MM.1S (cell line): ENCODE data around the gene TTC34.

Source experiments
- DNase-seq: peaks from one replicate; pipeline ENCODE4 v3.0.0-alpha.2; 2015
- H2AFZ ChIP-seq: fragments of 300-600 bp; sonication (generic); 2 replicates; pipeline ENCODE4 v1.6.0; 2016; ENCODE audit warnings: antibody characterized with exemption, low read length
- H3F3A ChIP-seq: fragments of 300-600 bp; sonication (generic); 2 replicates; pipeline ENCODE4 v1.6.1; 2016; ENCODE audit warnings: mild to moderate bottlenecking, antibody characterized with exemption, low read length, moderate library complexity, mixed read lengths; ENCODE audit not compliant: insufficient read depth
- H3K27ac ChIP-seq: fragments of 300-600 bp; sonication (generic); 2 replicates; pipeline ENCODE4 v1.5.1; 2016; ENCODE audit warnings: mild to moderate bottlenecking, low read length
- H3K27me3 ChIP-seq: fragments of 300-600 bp; sonication (generic); replicated peaks from 2 replicates; pipeline ENCODE4 v1.6.0; 2016; ENCODE audit warnings: low read length; ENCODE audit not compliant: insufficient read depth
- H3K36me3 ChIP-seq: fragments of 300-600 bp; sonication (generic); replicated peaks from 2 replicates; pipeline ENCODE4 v1.6.1; 2016; ENCODE audit warnings: mild to moderate bottlenecking, low read length, mixed read lengths; ENCODE audit not compliant: insufficient read depth
- H3K4me1 ChIP-seq: fragments of 300-600 bp; sonication (generic); 2 replicates; pipeline ENCODE4 v1.6.1; 2016; ENCODE audit warnings: low read length, mixed read lengths
- H3K4me2 ChIP-seq: fragments of 300-600 bp; sonication (generic); 2 replicates; pipeline ENCODE4 v1.6.0; 2016; ENCODE audit warnings: low read depth, low read length
- H3K4me3 ChIP-seq: fragments of 300-600 bp; sonication (generic); 2 replicates; pipeline ENCODE4 v1.5.1; 2016; ENCODE audit warnings: low read length, mixed read lengths
- H3K79me2 ChIP-seq: fragments of 300-600 bp; sonication (generic); 2 replicates; pipeline ENCODE4 v1.6.1; 2016; ENCODE audit warnings: mixed run types, low read length, mixed read lengths
- H3K9ac ChIP-seq: fragments of 300-600 bp; sonication (generic); 2 replicates; pipeline ENCODE4 v1.6.1; 2016; ENCODE audit warnings: low read length, mixed read lengths
- H3K9me2 ChIP-seq: fragments of 300-600 bp; sonication (generic); replicated peaks from 2 replicates; pipeline ENCODE4 v1.6.1; 2016; ENCODE audit warnings: mild to moderate bottlenecking, low read length, mixed read lengths; ENCODE audit not compliant: insufficient read depth
- H3K9me3 ChIP-seq: fragments of 300-600 bp; sonication (generic); replicated peaks from 2 replicates; pipeline ENCODE4 v1.6.1; 2016; ENCODE audit warnings: mild to moderate bottlenecking, low read length, mixed read lengths; ENCODE audit not compliant: insufficient read depth
- H4K20me1 ChIP-seq: fragments of 300-600 bp; sonication (generic); 2 replicates; pipeline ENCODE4 v1.6.1; 2016; ENCODE audit warnings: mild to moderate bottlenecking, low read length, moderate library complexity, mixed read lengths; ENCODE audit not compliant: insufficient read depth
- EZH2 ChIP-seq: fragments of 300-600 bp; sonication (generic); optimal IDR thresholded peaks from 2 replicates; pipeline ENCODE3; 2017; ENCODE audit warnings: low read depth, mild to moderate bottlenecking, antibody characterized with exemption, low read length, mixed read lengths
- EZH2phosphoT487 ChIP-seq: fragments of 300-600 bp; sonication (generic); IDR thresholded peaks from 2 replicates; pipeline ENCODE4 v1.6.1; 2018; ENCODE audit warnings: antibody characterized with exemption, low read length
- TF ChIP-seq, protein P1 (sequence below): fragments of 300-600 bp; sonication (generic); IDR thresholded peaks from 2 replicates; pipeline ENCODE4 v1.5.1; 2016; ENCODE audit warnings: antibody characterized with exemption, low read length, mixed read lengths

TTC34 gene

GRCh38 chr1:2639203-2639602 lies 162.3 kb downstream of the TTC34 start:
- H2AFZ ChIP-seq = no peak overlapping the region
- H3K27me3 ChIP-seq = peaks cover 47% of the 10 kb centered on the region
- no peak for TF ChIP-seq EZH2phosphoT487
- TF ChIP-seq, protein P1, sequence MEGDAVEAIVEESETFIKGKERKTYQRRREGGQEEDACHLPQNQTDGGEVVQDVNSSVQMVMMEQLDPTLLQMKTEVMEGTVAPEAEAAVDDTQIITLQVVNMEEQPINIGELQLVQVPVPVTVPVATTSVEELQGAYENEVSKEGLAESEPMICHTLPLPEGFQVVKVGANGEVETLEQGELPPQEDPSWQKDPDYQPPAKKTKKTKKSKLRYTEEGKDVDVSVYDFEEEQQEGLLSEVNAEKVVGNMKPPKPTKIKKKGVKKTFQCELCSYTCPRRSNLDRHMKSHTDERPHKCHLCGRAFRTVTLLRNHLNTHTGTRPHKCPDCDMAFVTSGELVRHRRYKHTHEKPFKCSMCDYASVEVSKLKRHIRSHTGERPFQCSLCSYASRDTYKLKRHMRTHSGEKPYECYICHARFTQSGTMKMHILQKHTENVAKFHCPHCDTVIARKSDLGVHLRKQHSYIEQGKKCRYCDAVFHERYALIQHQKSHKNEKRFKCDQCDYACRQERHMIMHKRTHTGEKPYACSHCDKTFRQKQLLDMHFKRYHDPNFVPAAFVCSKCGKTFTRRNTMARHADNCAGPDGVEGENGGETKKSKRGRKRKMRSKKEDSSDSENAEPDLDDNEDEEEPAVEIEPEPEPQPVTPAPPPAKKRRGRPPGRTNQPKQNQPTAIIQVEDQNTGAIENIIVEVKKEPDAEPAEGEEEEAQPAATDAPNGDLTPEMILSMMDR = no peak
- TF ChIP-seq EZH2 = no peak
- no peak overlapping the region for H3K27ac ChIP-seq
- no peaks in the 10 kb centered on the region for H3F3A ChIP-seq
- no peak overlapping the region for H3K4me2 ChIP-seq
- no peaks in the 10 kb centered on the region for H3K9me2 ChIP-seq
- no peaks in the 10 kb centered on the region for H4K20me1 ChIP-seq
- H3K9ac ChIP-seq = no peak overlapping the region
- H3K79me2 ChIP-seq = no peaks in the 10 kb centered on the region
- no peak overlapping the region for H3K4me3 ChIP-seq
- DNase-seq = no peak
- no peaks in the 10 kb centered on the region for H3K4me1 ChIP-seq
- no peaks in the 10 kb centered on the region for H3K9me3 ChIP-seq
- H3K36me3 ChIP-seq = no peaks in the 10 kb centered on the region

- H3K4me1 ChIP-seq = no peaks in the 10 kb centered on the region
- H3K9ac ChIP-seq = no peak overlapping the region
- no peak overlapping the region for H3K4me2 ChIP-seq
- H3K36me3 ChIP-seq = no peaks in the 10 kb centered on the region
- no peak for DNase-seq
- H3K9me3 ChIP-seq = no peaks in the 10 kb centered on the region
- H2AFZ ChIP-seq = no peak overlapping the region
- H3K27ac ChIP-seq = no peak overlapping the region
- no peaks in the 10 kb centered on the region for H3F3A ChIP-seq
- peaks cover 47% of the 10 kb centered on the region for H3K27me3 ChIP-seq
- TF ChIP-seq, protein P1 = no peak
- TF ChIP-seq EZH2phosphoT487 (no peak), EZH2 (no peak)
- H3K9me2 ChIP-seq = no peaks in the 10 kb centered on the region
- H3K79me2 ChIP-seq = no peaks in the 10 kb centered on the region
- no peaks in the 10 kb centered on the region for H4K20me1 ChIP-seq
- H3K4me3 ChIP-seq = no peak overlapping the region
Measured at GRCh38 chr1:2638466-2639115, 162.9 kb downstream of the TTC34 start.

DNA sequence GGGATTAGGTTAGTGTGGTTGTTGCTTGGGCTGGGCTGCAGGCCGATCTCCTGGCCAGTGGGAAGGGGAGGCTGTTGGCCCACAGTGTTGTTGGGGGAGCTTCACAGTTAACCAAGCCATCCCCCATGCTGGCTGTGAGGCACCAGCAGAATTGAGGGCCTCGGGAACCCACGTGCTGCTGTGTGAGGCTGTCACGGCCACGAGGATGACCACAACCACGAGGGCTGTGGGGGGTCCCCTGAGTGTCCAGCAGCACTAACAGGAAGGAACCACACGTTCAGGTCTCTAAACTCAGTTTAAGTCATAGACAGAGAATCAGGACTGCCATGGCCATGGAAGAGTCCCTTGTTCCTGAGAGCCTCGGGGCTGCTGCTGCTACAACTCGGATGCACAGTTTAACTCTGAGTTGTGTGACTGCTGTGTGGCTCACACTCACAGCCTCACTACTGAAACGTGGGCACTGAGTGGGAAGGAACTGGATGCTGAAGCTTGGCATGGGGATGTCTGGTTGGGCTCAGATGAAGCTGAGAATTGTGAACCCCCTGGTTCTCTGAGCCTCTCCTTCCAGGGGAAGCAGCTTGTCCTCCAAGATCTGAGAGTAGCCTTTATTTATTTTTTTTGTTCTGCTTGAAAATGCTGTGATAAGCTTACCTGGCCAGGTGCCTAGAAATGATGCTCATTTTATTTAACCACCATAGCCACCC lies 163.9 kb downstream of the TTC34 start:
- Histone ChIP-seq H3F3A (no peaks in the 10 kb centered on the region), H3K4me1 (no peaks in the 10 kb centered on the region), H3K27me3 (peaks cover 54% of the 10 kb centered on the region), H3K79me2 (no peaks in the 10 kb centered on the region), H4K20me1 (no peaks in the 10 kb centered on the region), H2AFZ (no peak overlapping the region), H3K4me3 (no peak overlapping the region), H3K9ac (no peak overlapping the region), H3K36me3 (no peaks in the 10 kb centered on the region), H3K9me2 (no peaks in the 10 kb centered on the region), H3K4me2 (no peak overlapping the region), H3K9me3 (no peaks in the 10 kb centered on the region), H3K27ac (no peak overlapping the region)
- TF ChIP-seq EZH2 = no peak
- DNase-seq = no peak

- Histone ChIP-seq H3K9me3 (no peaks in the 10 kb centered on the region), H3K27ac (no peak overlapping the region), H4K20me1 (no peaks in the 10 kb centered on the region), H3F3A (no peaks in the 10 kb centered on the region), H3K9me2 (no peaks in the 10 kb centered on the region), H3K9ac (no peak overlapping the region), H3K36me3 (no peaks in the 10 kb centered on the region), H3K4me1 (no peaks in the 10 kb centered on the region), H3K4me3 (no peak overlapping the region), H3K79me2 (no peaks in the 10 kb centered on the region), H2AFZ (no peak overlapping the region), H3K27me3 (peaks cover 60% of the 10 kb centered on the region), H3K4me2 (no peak overlapping the region)
- DNase-seq = no peak
- TF ChIP-seq EZH2phosphoT487 (no peak), EZH2 (no peak)
- TF ChIP-seq, protein P1 = no peak
Measured at GRCh38 chr1:2636733-2637132, 164.8 kb downstream of the TTC34 start.
